Measurements from ENCODE around the gene AKAP8L.

DNA sequence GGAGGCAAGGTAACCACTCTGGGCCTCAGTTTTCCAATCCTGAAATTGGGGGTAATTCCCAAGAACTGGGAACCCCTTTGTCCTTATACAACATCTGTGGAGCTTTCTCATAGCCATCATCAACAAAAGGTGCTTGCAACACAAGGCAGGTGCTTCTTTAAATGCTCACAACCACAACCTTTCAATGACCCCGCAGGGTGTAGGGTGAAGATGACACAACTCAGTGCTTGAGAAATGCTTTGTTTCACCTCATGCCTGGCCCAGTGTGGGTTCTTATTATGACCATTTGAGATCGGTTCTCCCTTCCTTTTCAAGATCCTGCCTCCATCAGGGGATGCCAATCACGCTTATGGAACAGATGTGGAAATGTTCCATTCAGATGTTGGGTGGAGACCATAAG lies 22.5 kb upstream of the AKAP8L start:
- TF ChIP-seq, protein P1, sequence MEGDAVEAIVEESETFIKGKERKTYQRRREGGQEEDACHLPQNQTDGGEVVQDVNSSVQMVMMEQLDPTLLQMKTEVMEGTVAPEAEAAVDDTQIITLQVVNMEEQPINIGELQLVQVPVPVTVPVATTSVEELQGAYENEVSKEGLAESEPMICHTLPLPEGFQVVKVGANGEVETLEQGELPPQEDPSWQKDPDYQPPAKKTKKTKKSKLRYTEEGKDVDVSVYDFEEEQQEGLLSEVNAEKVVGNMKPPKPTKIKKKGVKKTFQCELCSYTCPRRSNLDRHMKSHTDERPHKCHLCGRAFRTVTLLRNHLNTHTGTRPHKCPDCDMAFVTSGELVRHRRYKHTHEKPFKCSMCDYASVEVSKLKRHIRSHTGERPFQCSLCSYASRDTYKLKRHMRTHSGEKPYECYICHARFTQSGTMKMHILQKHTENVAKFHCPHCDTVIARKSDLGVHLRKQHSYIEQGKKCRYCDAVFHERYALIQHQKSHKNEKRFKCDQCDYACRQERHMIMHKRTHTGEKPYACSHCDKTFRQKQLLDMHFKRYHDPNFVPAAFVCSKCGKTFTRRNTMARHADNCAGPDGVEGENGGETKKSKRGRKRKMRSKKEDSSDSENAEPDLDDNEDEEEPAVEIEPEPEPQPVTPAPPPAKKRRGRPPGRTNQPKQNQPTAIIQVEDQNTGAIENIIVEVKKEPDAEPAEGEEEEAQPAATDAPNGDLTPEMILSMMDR (IDR thresholded peaks at IDR 0.05): no peak
- TF ChIP-seq YY1 (IDR thresholded peaks at IDR 0.05; ENCODE audit: low read depth) (no peak), POLR2AphosphoS5 (IDR thresholded peaks at IDR 0.05; ENCODE audit: low read depth, low read length) (no peak), SIN3A (IDR thresholded peaks at IDR 0.05; ENCODE audit: borderline replicate concordance, low read depth, low read length) (no peak), RFX5 (IDR thresholded peaks at IDR 0.05; ENCODE audit: low read length) (no peak), MAX (IDR thresholded peaks at IDR 0.05; ENCODE audit: low read depth) (no peak), ELF1 (IDR thresholded peaks at IDR 0.05) (no peak), GABPA (IDR thresholded peaks at IDR 0.05; ENCODE audit: low read depth) (no peak), SMC3 (IDR thresholded peaks at IDR 0.05; ENCODE audit: low read depth, low read length) (no peak), EZH2phosphoT487 (IDR thresholded peaks at IDR 0.05; ENCODE audit: borderline replicate concordance, low read depth) (no peak), REST (IDR thresholded peaks at IDR 0.05; ENCODE audit: low read depth, low read length) (no peak), RCOR1 (IDR thresholded peaks at IDR 0.05; ENCODE audit: low read length) (no peak)
- TF ChIP-seq, protein P2, sequence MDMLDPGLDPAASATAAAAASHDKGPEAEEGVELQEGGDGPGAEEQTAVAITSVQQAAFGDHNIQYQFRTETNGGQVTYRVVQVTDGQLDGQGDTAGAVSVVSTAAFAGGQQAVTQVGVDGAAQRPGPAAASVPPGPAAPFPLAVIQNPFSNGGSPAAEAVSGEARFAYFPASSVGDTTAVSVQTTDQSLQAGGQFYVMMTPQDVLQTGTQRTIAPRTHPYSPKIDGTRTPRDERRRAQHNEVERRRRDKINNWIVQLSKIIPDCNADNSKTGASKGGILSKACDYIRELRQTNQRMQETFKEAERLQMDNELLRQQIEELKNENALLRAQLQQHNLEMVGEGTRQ (IDR thresholded peaks at IDR 0.05; ENCODE audit: borderline replicate concordance, low read depth, low read length): no peak

Data from SK-N-SH (cell line).